ENCODE data around the gene CEP89. TPM values are rescaled to one million over a fixed set of nuclear protein-coding genes. Genes with fewer than 3 reads are reported as not detected.
"Not testable (repeated sequence)": the region's sequence is repeated elsewhere in the genome, so short reads cannot be mapped to it uniquely, and the experiment has no call there.

The CEP89 gene
- polyA plus RNA-seq, 5 donors, result 30.9 to 35.0 (median 32.4) TPM

DNA sequence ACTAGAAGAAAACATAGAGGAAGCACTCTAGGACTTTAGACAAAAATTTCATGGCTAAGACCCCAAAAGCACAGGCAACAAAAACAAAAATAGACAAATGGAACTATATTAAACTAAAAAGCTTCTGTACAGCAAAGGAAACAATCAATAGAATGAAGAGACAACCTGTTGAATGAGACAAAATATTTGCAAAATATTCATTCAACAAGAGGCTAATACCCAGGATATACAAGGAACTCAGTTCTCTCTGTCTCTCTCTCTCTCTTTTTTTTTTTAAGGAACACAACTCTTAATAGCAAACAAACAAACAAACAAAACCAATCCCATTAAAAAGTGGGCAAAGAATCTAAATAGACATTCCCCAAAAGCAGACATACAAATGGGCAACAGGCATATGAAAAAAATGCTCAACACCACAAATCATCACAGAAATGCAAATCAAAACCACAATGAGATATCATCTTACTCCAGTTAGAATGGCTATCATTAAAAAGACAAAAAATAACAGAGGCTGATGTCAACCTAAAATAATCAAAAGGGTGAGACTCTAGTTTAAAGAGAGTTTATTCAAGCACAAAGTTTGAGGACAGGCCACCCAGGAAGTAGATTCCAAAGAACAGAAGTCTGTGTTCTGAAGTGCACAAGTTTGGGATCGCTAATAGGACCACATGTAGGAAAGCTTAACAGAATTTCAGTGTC is 75.1 kb downstream of the CEP89 start:
- no peak for DNase-seq

DNA sequence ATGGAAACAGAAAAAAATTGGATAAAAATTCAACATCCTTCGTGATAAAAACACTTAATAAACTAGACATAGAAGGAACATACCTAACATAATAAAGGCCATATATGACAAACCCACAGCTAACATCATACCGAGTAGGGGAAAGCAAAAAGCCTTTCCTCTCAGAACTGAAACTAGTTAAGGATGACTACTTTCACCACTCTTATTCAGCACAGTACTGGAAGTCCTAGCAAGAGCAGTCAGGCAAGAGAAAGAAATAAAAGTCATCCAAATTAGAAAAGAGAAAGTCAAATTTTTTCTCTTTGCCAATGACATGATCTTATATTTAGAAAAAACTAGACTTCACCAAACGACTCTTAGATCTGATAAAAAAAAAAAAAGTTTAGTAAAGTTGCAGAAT is 76.4 kb downstream of the CEP89 start:
- no peak for DNase-seq

DNA sequence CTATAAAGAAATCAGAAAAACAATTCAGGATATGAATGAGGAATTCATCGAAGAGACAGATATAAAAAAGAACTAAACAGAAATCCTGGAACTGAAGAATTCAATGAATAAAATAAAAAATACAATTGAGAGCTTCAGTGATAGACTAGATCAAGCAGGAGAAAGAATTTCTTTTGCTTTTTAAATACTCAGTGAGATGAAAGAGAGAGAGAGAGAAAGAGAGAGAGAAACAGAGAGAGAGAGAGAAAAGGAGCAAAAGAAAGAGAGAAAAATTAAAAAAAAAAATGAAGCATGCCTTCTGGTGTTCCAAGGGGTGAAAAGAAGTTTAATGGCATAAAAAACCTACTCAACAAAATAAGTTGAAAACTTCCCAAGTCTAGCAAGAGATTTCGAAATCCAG is 80.1 kb downstream of the CEP89 start:
- DNase-seq, result no peak

DNA sequence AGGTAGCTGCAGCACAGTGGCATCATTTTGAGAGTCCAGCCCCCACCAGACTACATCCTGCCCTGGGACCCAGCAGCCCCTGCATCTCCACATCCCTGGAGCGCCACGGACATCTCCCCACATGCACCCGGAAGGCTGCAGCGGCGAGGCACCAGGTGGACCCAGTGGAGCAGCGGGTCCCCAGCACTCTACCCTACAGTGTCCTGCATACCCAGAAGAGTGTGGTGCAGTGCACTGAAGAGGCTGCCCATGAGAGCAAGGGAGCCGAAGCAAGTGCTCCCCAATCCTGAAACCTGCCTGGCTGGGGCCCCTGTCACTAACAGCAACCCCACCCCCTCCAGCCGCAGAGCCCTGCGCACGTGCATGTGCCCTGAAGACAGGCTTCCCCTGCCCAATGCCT is 80.9 kb downstream of the CEP89 start:
- no peak for DNase-seq

DNA sequence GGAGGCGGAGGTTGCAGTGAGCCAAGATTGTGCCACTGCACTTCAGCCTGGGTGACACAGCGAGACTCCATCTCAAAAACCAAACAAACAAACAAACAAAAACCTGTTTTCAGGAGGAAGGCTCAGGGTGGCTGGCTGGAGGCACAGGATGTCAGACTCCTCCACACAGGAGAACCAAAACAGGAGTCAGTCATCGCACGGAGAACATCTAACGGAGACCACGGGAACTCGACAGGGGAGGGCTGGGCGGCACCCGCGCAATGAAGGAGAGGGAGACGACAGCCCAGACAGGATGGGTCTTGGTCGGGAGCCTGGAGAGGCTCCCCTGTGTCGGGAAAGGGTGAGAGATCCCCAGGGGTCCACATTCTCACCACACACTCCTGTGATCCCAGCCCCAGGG is 81.4 kb downstream of the CEP89 start:
- DNase-seq, result no peak

DNA sequence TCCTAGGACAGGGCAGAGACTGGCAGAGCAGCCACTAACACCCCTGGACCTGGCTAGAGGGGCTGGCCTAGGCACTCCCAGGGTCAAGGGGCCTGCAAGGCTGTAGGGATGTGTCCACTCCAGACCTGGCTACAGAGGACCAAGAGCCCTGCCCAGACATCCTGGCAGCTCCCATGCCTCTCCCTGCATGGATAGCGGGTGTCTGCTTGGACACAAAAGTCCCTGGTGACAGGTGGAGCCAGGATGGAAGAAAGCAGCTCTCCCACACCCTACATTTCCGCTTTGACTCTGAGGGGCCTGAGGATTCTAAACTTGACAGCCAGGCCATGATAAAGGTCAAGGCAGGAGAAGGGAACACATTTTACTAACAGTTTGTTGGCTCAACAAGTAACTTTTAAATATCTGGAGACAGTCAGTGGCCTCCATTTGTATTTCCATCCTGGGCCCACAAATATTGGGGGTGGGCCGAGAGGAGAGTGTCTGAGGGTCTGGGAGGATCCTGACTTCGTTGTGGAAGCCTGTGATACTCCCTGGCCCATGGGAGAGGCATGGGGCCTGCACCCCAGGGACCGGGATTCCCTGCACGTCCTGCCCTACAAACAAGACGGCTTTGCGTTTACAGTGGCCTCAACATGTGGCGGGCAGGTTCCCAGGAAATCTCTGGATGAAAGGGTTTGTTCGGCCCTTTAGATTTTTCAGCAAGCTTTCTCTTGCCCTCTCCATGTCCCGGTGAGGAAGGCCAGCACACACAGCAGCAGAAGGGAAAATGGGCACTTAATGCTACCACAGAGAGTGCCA is 82.4 kb downstream of the CEP89 start:
- no peak for DNase-seq

DNA sequence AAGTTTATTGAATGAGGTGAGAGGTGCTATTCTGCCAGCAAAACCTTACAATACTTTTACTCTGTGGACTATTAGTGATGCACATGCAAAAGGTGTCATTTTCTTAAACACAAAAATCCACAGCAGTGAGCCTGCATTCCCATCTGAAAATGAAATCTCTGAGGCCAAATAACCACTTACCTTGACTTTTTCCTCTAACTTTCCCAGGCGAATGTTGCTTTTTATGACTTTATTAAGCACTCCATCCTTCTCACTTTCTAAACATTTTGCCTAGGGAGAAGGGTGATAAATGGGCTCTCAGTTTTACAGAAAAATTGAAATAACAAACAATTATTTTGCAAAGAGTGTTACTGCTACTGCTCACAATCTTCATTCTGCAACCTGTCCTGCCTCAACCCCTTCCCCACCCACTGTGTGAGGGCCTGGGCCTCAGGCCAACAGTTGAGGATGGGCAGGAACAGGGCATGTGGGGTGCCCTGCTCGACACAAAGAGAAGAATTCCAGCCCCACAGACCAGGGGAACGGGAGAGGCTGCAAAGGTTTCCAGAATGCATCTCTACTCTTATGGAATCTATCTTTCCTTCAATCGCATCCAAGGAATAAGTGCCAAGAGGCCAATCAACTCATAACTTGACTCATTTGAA is 84.1 kb downstream of the CEP89 start:
- no peak for DNase-seq

DNA sequence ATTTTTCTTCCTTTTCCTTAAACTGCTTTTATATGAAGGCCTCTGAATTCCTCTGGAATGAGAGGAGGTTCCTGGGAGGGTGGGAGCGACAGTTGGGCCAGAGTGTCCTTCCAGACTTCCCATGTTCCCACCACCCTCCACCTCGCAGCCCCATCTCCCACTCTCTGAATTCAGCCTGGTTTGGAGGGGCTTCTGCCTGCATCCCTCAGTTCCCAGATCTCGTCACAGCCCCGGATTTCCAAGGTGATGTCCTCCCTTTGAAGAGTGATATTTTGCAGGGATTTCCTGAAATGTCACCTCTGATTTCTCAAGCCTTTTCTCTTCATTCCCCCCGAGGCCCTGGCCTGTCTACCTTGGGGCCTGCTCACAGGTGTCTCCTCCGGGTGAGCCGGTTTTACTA is 85.5 kb downstream of the CEP89 start:
- no peak for DNase-seq

DNA sequence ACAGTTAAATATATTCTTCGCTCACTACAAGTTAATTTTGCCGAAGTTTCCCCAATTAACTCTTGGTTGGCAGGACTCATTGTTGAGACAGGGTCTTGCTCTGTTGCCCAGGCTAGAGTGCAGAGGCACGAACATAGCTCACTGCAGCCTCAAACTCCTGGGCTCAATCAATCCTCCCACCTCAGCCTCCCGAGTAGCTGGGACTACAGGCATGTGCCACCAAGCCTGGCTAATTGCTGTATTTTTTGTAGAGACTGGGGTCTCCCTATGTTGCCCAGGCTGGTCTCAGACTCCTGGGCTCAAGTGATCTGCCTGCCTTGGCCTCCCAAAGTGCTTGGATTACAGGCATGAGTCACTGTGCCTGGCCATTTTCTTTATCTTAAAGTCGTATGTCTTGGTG is 86.5 kb downstream of the CEP89 start:
- not testable (repeated sequence) for DNase-seq

DNA sequence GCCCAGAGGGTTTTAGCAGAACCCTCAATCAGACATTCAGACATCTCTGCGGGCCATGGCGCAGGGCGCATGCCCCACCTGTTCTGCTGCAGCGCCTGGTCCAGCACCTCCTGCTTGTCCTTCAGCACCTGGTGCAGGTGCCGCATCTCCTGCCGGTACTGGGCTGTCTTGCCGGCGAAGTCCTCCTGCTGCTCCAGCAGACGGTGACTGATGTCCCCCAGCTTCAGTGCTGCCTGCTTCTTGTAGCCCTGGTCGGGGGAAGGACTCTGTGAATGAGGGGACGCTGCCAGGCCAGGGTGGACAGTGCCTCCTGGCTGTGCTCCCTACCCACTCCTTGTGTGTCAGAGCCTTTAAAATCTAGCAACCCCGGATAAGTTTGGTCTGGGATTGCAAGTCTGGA is 90.0 kb downstream of the CEP89 start:
- no peak for DNase-seq

DNA sequence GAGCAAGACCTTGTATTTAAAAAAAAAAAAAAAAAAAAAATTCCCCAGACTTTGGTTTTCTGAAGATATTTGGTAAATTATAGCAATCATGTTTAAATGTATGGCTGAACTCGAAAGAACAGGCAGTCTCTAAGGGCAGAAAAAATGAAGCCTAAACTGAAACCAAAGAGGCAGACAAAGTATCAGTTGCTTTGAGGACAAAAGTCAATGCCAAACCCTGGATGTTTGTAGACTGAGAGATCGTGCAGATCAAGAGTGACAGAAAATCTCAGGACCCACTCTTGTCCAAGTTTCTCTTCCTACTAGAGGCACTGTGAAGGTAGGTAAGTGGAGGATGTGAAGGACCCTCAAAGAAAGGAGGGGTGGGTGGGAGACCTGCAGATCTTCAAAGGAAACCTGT is 91.1 kb downstream of the CEP89 start:
- DNase-seq, result no peak

DNA sequence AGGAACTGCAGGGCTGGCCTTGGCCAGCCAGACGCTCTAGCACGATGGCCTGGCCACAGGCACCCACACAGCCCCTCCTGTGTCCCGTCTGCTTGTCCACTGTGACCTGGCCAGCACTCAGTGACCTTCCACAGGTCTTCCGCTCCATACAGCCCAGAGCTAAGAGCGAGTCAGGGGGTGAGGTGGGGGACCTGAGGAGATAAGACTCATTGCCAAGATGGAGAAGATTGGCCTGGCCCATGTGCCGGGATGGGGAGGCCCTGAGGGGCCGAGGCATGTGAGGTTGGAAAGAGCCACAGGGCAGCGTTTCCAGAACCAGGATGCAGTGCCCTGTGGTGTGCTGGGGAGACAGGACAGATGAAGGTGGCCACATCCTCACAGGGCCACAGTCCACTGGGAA is 92.0 kb downstream of the CEP89 start:
- DNase-seq, result no peak

DNA sequence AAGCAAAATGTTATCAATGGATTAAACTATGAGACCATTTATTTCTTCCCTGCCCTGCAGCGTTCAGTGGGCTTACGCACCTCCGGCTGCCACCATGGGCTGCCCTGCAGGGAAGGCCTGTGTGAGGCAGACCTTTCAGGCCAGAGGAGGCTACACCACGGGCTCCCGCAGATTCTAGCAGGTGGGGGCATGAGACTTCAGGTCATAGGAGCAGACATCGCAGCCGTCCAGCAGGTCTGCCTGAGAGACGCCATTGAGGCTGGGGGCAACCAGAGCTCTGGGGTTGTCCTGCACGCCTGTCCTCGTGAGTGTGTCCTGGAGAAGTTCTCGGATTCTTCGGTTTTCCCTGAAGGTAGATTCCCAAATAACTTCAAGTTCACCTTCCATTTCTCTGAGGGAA is 92.8 kb downstream of the CEP89 start:
- DNase-seq, result no peak

DNA sequence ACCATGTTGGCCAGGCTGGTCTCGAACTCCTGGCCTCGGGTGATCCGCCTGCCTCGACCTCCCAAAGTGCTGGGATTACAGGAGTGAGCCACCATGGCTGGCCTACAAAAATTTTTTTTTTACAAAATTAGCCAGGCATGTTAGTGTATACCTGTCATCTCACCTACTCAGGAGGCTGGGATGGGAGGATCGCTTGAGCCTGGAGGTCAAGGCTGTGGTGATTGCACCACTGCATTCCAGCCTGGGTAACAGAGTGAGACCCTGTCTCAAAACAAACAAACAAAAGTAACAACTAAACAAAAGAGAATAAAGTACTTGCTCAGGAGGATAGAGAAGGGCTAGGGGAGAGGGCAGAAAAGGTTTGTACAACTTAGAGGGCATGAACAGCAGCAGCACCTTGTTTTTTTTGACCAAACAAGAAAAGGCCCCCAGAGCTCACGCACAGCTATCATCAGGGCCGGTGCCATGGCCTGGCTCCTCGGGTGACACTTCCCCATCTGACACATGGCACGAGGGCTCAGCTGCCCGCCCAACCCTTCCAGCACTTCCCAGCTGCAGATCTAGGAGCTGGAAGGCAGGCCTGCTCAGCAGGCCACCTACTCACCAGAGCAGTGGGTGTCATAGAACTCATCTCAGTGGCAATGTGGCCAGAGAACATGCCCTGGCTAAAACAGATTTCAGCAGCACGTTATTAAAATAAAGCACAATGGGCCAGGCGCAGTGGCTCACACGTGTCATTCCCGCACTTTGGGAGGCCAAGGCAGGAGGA is 93.6 kb downstream of the CEP89 start:
- no peak for DNase-seq

DNA sequence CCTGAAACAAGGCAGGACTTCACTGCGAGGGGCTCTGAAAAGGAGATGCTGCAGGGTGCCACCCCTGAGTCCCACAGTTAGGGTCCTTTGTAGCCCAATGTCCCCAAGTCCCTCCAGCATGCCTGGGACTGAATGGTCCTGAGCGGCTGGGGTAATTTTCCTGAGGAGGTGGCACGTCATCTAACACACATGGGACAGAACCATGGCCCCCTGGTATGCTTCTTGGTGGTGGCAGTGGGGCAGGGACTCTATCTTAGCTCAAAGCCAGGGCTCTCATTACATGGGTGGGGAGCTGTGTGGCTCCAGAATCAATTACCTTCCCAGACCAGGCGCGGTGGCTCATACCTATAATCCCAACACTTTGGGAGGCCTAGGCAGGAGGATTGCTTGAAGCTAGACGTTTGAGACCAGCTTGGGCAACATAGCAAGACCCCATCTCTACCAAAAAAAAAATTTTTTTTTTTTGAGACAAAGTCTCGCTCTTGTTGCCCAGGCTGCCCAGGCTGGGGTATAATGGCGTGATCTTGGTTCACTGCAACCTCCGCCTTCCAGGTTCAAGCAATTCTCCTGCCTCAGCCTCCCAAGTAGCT is 94.3 kb downstream of the CEP89 start:
- no peak for DNase-seq

DNA sequence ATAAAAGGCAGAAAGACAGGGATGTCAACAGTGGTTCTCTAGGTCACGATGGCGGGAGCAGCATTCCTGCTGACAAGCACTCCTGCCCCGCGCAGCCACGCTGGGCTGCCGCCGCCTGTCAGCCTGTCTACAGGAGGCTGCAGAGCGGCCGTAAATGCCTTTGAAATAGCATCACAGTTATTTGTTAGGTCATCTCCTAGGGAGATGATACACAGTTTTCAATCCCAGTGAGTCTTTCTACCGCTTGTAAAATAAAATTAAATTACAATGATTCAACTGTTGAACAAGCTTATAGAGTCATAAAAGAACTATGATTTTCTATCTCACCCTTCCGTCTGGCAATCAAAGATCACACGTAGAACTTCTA is 94.9 kb downstream of the CEP89 start:
- no peak for DNase-seq

DNA sequence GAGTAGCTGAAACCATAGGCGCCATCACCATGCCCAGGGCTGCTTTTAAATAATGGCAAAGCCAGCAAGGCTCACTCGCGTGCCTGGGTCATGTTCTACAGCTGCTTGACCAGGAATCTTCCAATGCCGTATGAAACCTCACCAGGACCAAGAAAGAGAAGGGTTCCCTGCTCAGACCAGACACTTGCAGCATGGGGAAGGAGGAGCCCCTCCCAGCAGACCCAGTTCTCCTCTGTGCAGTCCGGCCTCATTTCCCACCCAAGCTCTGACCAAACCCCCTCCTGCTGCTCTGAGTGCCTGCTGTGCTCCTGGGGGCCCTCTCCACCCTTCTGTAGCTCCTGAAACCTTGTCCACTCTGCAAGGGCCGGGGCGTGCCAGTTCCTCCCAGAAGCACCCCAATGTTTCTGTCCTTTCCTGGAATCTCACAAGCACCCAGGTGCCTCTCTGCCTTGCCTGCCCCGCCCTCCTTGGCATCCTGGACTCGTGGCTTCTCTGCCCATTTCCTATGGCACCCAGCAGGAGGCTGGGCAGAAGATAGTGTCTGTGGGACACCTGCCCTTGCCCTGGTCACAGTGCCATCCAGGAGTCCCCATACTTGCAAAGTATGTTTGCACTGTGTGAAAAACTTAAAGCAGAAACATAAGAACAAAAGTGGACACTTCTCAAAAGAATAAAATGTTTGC is 95.4 kb downstream of the CEP89 start:
- no peak for DNase-seq

DNA sequence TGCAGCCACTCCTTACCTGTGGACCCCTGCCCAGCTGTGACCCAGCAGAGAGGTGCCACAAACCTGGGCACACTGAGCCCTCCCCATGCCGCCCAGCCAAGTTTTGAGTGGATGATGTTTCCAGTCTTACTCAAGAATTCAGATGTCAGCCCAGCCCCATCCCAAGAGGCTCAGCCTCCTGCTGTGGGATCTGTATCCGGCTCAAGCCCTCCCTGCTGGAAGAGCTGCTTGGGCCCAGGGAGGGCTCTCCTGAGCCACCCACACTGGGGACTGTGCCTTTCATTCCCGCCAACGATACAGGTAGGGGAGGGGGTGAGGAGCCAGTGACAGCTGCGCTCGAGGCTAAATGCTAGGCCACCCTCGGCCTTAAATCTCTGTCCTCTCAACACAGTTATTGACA is 96.3 kb downstream of the CEP89 start:
- DNase-seq, result no peak

DNA sequence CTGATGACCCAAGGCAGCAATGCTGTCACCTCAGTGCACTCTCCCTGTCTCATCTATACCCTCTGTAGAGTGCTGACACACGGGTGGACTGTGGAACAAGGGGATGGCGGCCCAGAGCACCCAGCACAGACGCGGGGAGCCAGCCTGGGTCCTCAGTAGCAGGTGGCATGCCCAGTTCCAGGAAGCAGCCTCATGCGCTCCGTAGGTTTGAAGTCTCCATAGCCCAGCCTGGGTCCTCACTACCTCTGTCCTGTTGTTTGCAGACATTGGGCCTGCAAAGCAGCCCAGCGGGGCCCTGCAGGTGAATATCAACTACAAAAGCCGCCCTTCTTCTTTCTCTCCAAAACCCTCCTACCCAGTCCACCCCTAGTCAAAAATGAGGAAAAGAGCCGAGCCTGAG is 97.2 kb downstream of the CEP89 start:
- DNase-seq, result no peak

DNA sequence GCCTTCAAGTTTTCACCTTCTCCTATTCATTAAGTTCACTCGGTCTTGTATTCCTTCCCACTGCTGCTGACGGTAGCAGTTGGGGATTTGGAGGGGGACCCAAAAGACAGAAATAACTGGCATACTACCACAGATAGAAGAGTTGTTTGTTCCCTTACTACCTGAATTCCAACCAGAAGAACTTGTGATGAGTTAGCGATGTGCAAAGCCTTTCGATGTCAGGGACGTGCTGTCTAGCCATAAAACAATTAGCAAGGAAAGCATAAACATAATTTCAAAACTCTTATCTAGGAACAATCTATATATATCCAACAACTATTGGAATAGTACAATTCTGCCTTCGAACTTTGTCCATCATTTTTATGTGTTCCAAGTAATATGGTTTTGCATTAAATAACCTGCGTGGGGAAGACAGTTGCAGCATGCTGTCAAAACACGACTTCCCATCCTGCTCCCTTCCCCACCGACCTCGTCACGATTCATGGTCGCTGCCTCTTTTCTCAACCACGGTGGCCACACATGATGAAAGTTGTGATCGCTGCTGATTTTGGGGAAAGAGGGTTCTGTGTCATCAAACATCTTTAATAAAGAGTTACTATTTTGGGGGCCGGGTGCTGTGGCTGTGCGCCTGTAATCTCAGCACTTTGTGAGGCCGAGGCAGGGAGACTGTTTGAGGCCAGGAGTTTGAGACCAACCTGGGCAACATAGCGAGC is 98.4 kb downstream of the CEP89 start:
- DNase-seq, result no peak

DNA sequence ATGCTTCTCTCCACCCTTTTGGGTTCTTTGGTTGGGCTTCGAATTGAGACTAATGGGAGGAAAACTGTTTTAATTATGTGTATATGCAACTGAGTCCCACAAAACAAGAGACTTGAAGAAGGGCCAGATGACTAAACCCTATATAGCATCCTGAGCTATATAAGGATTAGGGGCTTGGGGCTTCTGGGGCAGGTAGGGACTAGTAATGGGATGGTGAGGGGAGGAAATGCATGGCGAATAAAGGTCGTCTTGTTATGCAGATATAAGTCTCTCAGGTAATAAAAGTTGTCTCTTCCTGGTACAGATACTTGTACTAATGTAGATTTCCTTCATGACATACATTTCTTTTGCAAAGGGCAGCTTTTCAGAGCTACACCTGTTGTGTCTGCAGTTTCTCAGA is 99.4 kb downstream of the CEP89 start:
- no peak for DNase-seq
